ENCODE measurements around the gene MSGN1.

DNA sequence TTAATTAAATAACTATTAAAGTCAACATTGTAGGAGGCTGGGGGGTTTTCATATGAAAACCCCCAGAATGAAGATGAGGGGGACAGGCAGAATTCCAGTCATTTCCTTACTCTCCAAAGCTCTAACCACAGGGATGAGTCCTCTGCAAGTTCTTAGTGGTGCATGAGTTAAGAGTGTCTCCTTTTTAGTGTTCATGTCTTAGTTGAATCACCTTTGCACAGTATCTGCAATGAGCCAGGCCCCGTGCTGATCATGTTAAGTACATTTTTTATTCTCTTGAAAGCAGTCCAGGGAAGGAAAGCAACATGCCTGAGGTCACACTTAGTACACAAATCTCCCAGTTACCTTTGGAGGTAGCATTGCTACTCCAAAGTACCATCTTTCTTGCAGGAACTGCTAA is 25.7 kb upstream of the MSGN1 start:
- TF ChIP-seq, protein P1, sequence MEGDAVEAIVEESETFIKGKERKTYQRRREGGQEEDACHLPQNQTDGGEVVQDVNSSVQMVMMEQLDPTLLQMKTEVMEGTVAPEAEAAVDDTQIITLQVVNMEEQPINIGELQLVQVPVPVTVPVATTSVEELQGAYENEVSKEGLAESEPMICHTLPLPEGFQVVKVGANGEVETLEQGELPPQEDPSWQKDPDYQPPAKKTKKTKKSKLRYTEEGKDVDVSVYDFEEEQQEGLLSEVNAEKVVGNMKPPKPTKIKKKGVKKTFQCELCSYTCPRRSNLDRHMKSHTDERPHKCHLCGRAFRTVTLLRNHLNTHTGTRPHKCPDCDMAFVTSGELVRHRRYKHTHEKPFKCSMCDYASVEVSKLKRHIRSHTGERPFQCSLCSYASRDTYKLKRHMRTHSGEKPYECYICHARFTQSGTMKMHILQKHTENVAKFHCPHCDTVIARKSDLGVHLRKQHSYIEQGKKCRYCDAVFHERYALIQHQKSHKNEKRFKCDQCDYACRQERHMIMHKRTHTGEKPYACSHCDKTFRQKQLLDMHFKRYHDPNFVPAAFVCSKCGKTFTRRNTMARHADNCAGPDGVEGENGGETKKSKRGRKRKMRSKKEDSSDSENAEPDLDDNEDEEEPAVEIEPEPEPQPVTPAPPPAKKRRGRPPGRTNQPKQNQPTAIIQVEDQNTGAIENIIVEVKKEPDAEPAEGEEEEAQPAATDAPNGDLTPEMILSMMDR (IDR thresholded peaks at IDR 0.05; ENCODE audit: insufficient read depth, low read depth, low read length) = no peak
- no peak for TF ChIP-seq EZH2 (IDR thresholded peaks at IDR 0.05; ENCODE audit: insufficient read depth, low read length)

Data from astrocyte (in vitro differentiated cells and primary cell).